GM20431 (cell line): ENCODE measurements around the gene OR4E1.
"Not testable (repeated sequence)": the region's sequence is repeated elsewhere in the genome, so short reads cannot be mapped to it uniquely, and the experiment has no call there.

Source experiments
- in situ Hi-C: fragments of 300-500 bp; cut with MseI, MboI; formaldehyde crosslinking; loops from one replicate; pipeline ENCODE4 v1.15.0; 2020; ENCODE audit warnings: low sequenced_read_pairs; ENCODE audit not compliant: unreplicated experiment

OR4E1 gene, protein sequence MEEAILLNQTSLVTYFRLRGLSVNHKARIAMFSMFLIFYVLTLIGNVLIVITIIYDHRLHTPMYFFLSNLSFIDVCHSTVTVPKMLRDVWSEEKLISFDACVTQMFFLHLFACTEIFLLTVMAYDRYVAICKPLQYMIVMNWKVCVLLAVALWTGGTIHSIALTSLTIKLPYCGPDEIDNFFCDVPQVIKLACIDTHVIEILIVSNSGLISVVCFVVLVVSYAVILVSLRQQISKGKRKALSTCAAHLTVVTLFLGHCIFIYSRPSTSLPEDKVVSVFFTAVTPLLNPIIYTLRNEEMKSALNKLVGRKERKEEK

DNA sequence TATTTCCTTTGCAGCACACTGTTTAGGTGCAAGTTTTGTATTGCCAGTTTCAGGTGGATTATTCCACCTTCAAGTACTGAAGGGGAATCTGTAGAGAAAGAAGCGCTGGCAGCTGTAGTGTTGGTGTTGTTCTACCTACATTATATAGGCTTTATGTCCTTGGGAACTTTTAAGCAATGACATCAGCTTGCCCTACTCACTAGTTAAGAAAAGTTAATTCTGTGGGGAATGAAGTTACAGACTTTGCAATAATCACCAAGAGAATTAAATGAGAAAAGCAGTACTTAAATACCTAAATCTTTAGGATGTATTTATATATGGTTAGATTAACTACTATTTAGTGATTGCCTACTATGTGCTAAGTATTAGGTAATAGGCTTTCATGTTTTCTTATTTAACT, at the start of gene OR4E1:
TSS of gene OR4E1 (minus strand) at position 101 of the 400 bp plus-strand sequence. CDS start 2,883 bp downstream, outside the sequence.
- in situ Hi-C loops: no loop called here

DNA sequence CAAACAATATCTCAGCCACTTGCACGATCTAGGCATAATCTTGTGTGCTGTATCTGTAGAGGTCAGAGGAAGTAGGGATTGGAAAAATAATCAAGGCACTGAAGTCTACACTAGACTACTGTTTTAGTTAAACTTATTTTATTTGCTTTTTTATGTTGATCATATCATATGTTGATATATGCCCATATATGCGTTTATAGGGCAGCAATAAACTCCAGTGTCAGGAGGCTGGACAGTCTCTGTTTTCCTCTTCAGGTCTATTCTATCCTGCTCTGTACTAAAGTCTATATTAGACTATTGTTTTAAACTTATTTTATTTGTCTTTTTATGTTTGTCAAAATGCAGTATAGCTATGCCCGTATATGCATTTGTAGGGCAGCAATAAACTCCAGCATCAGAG, 47.9 kb upstream of the OR4E1 start:
- in situ Hi-C loops: no loop called here

DNA sequence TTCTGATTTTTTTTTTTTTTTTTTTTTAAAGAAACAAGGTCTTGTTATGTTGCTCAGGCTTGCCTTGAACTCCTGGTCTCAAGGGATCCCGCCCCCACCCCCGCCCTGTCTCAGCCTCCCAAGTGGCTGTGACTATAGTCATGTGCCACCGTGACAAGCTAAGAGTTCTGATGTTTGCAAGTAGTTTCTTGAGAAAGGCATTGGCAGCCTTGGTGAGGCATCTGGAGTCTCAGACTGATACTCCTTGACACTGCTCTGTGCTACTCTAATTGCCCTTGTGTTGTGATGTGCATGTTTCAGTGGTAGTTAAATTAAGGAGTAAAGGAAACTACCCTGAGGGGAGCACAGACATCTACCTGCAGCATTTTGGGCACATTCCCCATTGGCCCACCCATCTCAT, 46.2 kb upstream of the OR4E1 start:
- in situ Hi-C loops: no loop called here

DNA sequence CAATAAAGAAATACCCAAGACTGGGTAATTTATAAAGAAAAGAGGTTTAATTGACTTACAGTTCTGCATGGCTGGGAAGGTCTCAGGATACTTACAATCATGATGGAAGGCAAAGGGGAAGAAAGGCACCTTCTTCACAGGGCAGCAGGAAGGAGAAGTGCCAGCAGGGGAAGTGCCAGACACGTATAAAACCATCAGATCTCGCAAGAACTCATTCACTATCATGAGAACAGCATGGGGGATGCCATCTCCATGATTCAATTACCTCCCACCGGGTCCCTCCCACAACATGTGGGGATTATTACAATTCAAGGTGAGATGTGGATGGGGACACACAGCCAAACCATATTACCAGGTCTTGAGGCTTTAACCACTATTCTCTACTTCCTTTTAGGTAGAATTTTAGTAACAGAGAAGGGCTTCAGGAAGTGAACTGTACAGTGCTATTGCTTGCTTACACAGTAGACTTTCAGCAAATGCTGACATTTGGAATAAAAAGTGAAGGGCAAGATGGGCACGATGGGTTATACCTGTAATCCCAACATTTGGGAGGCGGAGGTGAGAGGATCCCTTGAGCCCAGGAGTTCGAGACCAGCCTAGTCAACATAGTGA, 40.8 kb upstream of the OR4E1 start:
- in situ Hi-C loops: no loop called here

DNA sequence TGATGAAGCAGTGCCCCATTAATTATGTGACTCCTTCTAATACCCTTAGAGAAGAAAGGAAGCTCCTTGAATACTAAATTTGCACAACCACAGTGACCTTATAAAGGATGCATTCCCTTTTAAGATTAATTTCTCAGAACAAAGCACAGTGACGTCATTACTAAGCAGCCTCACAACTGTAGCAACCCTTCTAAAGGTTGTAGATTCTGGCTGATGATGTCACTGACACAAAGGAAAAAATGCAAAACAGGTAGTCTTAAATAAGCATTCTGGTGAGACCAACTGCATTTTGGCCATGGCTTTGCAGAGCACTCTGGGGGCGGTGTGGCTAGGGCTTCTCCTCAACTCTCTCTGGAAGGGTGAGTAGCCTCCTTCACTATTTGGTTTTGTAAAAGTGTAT, 38.4 kb upstream of the OR4E1 start:
- in situ Hi-C loops: no loop called here

DNA sequence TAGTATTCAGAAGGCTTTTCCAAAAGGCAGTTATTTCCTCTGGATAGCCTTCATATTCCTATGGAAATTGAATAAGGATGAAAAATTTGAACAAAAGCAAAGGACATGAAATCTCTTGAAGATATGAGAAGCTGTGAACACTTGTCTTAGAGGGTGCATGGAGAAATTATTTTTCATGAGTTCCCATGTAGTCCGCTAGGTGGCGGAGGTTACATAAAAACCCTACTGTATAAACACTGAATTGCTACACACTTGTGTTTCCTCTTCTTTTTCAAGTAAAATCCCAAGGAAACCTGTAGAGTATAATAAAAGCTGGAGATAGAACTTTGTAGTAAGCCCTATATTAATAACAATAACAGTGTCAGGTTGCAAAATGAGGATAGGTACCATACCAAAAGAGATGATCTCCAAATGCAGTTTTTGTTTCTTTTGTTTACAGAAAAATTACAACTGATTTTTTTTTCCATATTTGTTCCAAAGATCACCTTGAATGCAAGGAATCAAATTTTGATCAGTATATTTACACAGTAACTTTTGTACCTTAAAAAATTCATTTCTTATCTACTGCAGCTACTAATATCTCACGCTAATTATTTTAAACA, 37.8 kb upstream of the OR4E1 start:
- in situ Hi-C loops: no loop called here

DNA sequence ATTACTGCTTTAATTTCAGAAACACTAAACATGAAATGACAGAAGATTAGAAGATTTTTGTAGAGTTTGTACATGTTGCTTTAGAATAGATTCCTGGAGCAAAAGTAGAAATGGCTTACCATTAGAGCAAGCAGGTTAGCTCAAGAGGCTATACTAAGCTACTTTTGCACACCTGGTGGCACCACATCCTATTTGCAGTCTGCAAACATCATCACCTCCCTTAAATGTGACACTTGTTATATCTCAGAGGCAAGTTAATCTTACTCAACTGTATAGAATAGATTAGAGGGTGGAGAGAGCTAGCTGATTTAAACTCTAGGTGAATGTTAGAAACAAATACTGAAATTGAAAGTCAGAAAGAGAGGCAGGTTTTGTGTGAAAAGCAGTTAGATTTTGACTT, 30.7 kb upstream of the OR4E1 start:
- in situ Hi-C loops: no loop called here

DNA sequence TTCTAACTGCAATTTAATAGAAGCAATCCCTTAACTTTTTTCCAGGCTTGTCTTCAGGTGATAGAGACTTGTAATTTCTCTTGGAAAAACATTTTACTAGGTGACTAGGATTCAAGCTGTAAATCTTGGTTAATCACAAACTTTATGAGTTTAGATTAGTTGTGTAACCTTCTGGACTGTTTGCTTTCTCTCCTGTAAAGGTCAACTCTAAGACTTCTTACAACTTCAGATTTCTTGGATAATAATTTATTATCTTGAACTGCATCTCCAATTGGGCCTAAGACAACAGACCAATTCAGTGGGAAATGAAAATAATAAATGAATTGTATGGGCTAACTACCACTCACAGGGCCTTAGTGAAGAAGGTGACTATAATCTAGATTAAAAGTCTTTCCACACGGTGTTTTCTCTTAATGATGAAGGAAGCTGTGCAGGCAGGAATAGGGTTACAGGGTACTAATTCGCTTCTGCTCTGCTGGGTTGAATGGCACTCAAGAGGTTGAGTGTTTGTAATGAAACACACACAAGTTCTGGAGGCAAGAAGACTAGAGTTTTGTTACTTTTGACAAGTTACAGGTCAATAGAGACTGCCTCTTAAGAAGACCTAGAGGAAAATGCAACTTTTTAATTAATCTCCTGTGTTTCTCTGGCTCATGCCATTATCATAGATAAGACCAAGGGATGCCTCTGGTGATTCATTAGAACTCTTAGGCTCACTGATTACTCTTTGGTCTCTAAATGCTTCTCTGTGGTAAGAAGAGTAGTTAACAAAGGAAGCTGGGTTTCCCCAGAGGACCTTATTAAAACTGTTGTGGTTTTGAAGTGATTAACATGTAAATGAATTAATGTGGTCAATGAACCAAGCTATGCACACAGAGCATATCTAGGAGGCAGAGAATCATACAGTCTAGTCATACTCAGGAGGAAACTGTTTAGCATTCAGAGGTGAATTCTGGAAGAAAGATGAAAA, 30.0 kb upstream of the OR4E1 start:
- in situ Hi-C loops: no loop called here

DNA sequence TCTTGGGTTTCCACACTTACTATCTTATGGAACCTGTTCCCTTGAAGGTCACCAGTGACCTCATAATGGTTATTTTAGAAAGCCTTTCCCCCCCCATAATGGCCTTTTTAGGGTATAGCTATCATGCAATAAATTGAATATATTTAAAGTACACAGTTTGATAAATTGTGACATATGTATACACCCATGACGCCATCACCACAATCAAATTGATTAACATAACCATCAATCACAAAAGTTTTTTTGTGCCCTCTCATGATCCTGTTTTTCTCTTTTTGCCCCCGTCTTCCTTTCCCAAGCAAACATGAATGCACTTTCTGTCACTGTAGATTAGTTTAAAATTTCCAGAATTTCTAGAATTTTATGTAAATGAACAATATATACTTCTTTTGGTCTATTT, 28.7 kb upstream of the OR4E1 start:
- in situ Hi-C loops: no loop called here

DNA sequence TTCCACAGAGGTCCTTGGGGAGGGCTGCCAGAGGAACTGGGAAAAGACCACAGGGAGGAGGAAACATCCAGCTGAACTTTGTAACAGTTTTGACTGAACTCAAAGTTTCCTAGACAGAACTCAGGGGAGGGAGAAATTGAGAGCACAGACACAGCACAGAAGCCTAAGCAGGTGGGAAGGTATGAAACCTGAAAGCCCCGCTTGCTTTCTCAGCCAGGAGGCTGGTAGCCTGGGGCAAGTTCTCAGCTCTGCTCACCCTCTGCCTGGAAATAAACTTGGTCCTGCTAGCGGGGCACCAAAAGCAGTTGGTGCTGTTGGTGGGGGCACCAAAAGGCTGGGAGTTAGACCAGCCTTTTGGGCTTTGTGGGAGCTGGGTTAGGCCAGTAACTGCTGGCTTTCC, 25.9 kb upstream of the OR4E1 start:
- in situ Hi-C loops: no loop called here

DNA sequence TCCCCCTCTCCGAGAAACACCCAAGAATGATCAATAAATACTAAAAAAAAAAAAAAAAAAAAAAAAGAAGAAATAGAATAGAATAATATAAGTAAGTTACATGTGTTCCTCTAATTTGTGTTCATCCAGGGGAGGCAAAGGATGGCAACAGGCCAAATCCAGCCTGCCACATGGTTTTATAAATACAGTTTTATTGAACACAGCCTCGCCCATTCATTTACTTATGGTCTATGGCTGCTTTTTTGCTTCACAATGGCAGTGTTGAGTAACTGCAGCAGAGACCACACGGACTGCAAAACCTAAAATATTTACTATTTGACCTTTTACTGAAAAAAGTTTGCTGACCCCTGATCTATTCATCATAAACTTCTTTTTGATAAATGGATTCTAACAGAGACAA, 24.9 kb upstream of the OR4E1 start:
- in situ Hi-C loops: not testable (repeated sequence)

DNA sequence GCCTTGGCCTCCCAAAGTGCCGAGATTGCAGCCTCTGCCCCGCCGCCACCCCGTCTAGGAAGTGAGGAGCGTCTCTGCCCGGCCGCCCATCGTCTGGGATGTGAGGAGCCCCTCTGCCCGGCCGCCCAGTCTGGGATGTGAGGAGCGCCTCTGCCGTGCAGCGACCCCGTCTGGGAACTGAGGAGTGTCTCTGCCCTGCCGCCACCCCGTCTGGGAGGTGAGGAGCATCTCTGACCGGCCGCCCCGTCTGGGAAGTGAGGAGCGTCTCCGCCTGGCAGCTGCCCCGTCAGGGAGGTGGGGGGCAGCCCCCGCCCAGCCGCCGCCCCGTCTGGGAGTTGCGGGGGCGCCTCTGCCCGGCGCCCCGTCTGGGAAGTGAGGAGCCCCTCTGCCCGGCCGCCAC, 24.0 kb upstream of the OR4E1 start:
- in situ Hi-C loops: not testable (repeated sequence)

DNA sequence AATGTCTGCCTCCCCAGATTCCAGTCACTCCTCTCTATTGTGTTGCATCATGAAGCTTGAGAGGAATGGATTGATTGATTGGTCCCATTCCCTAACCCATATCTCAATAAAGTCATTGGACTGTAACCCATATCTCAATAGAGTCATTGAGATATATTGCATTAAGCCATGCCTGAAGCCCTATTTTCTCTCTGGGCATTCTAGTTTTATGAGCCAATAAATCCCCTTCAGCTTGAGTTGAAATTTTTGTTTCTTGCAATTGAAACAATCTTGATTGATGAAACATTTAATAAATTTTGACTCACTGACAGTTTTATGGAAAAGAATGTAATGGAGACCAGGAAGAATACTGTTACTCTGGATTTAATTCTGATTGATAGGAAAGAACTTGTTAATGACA, 20.8 kb upstream of the OR4E1 start:
- in situ Hi-C loops: no loop called here

DNA sequence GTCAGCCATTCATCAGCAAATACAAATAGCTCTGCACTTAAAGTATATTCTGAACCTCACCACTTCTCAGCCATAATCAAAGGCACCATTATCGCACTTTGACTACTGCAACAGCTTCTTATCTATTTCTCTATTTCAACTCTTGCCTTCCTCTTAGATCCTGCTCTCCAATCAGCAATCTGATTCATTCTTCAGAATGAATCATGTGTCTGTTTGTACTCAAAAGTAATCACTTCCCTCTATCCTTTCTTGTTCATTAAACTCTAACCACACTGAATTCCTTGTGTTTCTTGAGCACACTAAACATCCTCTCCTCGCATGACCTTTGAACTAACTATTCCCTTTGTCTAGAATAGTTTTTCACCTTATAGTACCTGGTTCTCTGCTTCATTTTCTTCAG, 12.8 kb upstream of the OR4E1 start:
- in situ Hi-C loops: no loop called here

DNA sequence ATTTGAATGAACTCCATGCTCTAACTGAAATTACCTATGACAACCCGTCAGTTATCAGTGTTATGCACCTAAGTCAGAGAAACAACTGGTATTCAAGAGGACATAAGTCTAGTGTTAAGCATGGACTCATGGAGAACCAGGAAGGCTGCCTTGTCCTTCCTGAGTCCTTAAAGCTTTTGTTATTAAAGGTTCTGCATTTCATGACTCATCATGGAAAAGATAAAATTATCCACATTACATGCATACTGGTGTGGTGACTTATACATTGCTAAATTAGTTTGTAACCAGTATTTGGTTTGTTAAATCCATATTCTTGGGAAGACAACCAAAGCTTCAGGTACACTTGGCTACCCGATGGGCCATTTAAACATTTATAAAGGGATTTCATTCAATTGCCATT, 6.5 kb upstream of the OR4E1 start:
- in situ Hi-C loops: no loop called here

DNA sequence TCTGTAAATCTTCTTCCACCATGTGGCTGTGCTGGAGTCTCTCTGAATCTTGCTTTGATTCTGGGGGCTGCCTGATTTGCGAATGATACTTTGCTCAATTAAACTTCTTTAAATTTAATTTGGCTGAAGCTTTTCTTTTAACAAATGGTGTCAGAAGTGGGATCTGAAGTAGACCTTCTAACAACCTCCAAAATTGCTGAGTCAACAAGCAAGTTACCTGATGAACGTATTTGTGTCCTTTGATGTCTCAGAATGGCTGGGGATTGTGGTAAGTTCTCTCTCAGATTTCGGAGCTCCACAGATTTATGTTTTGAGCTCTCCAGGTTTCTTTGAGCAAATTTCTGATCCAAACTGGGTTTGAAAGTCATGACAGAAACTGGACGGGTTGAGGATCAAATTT, 1.9 kb upstream of the OR4E1 start:
- in situ Hi-C loops: no loop called here

DNA sequence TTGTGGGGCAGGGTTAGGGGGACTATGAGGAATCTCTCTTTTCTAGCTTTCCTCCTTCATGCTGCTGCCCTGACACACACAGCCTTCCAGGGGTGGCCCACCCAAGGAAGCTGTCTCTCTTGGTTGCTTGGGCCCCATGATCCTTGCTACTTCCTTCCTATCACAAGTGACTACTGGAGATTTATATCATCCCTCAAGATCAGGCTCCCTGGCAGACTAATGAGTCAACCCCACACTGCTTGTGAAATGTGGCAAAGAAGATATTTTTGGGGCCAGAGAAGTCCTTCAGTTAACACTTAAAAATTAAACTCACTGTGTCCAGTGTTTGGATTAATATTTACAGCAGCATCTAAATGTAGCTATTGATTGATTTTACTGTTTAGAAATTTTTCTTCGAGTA, 1.5 kb downstream of the OR4E1 start:
- in situ Hi-C loops: no loop called here

DNA sequence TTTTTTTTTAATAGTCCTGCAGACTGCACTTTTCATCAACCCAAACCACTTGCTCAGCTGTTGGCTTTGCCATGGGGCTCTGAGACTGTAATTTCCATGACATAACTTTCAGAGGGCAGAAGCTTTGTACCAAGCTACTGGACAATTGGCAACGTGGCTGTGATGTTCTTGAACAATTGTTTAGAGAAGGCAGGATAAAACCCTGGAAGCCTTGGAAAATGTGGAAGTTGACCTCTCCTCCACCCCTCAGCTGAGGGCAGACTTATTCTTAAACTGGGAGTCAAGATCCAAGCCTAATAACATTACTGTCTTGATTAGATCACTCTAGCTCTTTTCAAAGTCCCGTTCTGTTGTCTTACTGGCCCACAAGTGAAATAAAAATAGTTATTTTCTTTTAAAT, 2.2 kb downstream of the OR4E1 start:
- in situ Hi-C loops: no loop called here

DNA sequence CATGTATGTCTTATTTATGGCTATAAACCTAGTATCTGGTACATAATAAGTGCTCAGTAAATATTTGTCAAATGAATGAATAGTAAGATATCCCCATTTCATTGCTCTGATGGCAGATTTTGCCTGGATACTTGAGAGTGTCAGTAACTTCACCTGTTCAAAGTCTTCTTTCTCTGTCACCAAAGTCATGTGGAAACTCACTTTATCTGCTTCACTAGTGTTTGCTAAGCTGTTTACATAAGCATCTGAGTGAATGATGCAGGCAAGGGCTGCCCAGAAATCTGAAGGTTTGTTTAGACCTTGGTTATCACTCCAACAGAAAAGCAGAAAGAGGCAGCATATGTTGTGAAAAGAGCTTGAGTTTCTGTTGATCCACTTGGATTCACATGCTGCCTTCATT, 4.3 kb downstream of the OR4E1 start:
- in situ Hi-C loops: no loop called here

DNA sequence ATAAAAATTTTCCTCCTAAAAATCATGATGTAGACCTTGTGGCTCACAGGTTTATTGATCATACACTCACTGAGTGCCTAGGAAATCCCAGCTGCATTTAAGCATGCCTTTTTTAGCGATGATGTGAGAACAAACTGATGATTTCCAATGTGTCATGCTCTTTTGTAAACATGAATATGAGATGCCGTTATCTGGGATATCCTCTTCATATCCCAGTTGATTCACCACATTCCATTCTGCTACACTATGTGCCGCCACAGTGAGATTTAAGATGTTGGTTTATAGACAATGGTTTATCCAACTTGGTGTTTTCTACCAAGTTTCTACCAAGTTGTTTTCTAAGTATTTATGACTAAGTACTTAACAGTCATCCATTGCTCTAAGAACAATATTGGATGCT, 5.2 kb downstream of the OR4E1 start:
- in situ Hi-C loops: no loop called here

DNA sequence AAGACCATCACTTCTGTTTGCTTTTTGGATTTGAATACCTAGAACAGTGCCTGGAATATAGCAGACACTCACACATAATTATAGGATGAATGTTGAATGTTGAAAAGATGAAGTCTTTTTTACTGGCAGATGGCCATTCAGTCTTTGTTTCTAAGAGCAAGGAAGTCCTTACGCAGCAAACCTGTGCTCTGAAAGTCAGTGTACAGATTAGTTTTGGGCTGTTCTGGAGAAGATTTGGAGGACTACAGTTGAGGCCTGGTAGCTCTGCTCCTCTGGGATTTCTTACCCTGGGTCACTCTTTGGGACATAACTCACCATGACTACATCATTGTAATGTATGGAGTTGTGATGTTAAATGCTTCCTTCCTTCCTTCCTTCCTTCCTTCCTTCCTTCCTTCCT, 16.6 kb downstream of the OR4E1 start:
- in situ Hi-C loops: no loop called here
